Immature natural killer cell (primary cell): Measurements from ENCODE around the gene ZBED1. TPM values are rescaled to one million over a fixed set of nuclear protein-coding genes. Genes with fewer than 3 reads are reported as not detected.
A peak's percentile ranks its signal among the peaks of the same experiment; 100 is the strongest.

Experiments used
- DNase-seq, 3 donors: peaks; one replicate each; pipeline ENCODE4 v3.0.0; 2022; ENCODE audit warnings: mixed read lengths in 1 of 3
- H3K27ac Mint-ChIP-seq, 6 donors: one replicate each; pipeline ENCODE4 v1.8.0; 2020; ENCODE audit warnings: mixed read lengths in 6 of 6, mild to moderate bottlenecking in 5 of 6, inconsistent platforms in 4 of 6, moderate library complexity in 3 of 6
- H3K27me3 Mint-ChIP-seq, 3 donors: one replicate each; pipeline ENCODE4 v1.8.0; 2020 to 2021; ENCODE audit warnings: low read depth in 3 of 3, mild to moderate bottlenecking in 3 of 3, mixed read lengths in 3 of 3, moderate library complexity in 3 of 3, inconsistent platforms in 1 of 3
- H3K36me3 Mint-ChIP-seq, 3 donors: one replicate each; pipeline ENCODE4 v1.8.0; 2020; ENCODE audit warnings: mixed read lengths in 3 of 3, inconsistent platforms in 2 of 3, mild to moderate bottlenecking in 2 of 3
- H3K4me1 Mint-ChIP-seq, 2 donors: one replicate each; pipeline ENCODE4 v1.8.0; 2020; ENCODE audit warnings: inconsistent platforms in 2 of 2, mild to moderate bottlenecking in 2 of 2, mixed read lengths in 2 of 2, moderate library complexity in 1 of 2
- H3K4me3 Mint-ChIP-seq, 5 donors: one replicate each; pipeline ENCODE4 v1.8.0; 2020; ENCODE audit warnings: mild to moderate bottlenecking in 5 of 5, mixed read lengths in 5 of 5, inconsistent platforms in 3 of 5, moderate library complexity in 3 of 5
- H3K9me3 Mint-ChIP-seq, 6 donors: one replicate each; pipeline ENCODE4 v1.8.0; 2020; ENCODE audit warnings: mild to moderate bottlenecking in 6 of 6, mixed read lengths in 6 of 6, inconsistent platforms in 4 of 6, moderate library complexity in 3 of 6
- polyA plus RNA-seq, 3 donors: library from polyadenylated mRNA; unstranded; fragments of 300-500 nt; fragmentation: Illumina TruSeq; gene quantifications; one replicate each; pipeline ENCODE4 v1.2.3, GENCODE V29; 2021

ZBED1 gene
- polyA plus RNA-seq, 3 donors from 2014 or later, result 23.7 to 48.1 (median 41.4) TPM

- peaks cover 0 to 13% (median 5%) of the 10 kb centered on the region in 3 donors for H3K27me3 Mint-ChIP-seq
- no peaks in the 10 kb centered on the region for H3K9me3 Mint-ChIP-seq
- H3K36me3 Mint-ChIP-seq, result no peaks in the 10 kb centered on the region
- H3K27ac Mint-ChIP-seq, result peak overlapping the region; percentile 70 to 96 (median 88)
- peaks cover 33 to 38% of the 10 kb centered on the region in 2 donors for H3K4me1 Mint-ChIP-seq
- peak overlapping the region; percentile 84 to 93 (median 86) for H3K4me3 Mint-ChIP-seq
- DNase-seq, result no peak
Measured at GRCh38 chrX:2498781-2499302, 1.9 kb downstream of the ZBED1 start.

- Mint-ChIP-seq H3K4me3 (peak overlapping the region; percentile 22 to 87 (median 64)), H3K27ac (peak overlapping the region; percentile 44 to 96 (median 88)), H3K27me3 (peaks cover 0 to 13% (median 5%) of the 10 kb centered on the region in 3 donors), H3K4me1 (peaks cover 33 to 38% of the 10 kb centered on the region in 2 donors), H3K9me3 (no peaks in the 10 kb centered on the region), H3K36me3 (no peaks in the 10 kb centered on the region)
- DNase-seq, result no peak
Measured at GRCh38 chrX:2497961-2498780, 2.6 kb downstream of the ZBED1 start.

GRCh38 chrX:2495595-2495994, 5.2 kb downstream of the ZBED1 start:
- peaks cover 0 to under 1% (median 0%) of the 10 kb centered on the region in 3 donors for H3K36me3 Mint-ChIP-seq
- H3K4me1 Mint-ChIP-seq, result peaks cover 31 to 45% of the 10 kb centered on the region in 2 donors
- peak overlapping the region in 1 of 6 donors; percentile 7 for H3K27ac Mint-ChIP-seq
- H3K9me3 Mint-ChIP-seq, result no peaks in the 10 kb centered on the region
- H3K27me3 Mint-ChIP-seq, result peaks cover 0 to 8% (median 3%) of the 10 kb centered on the region in 3 donors
- DNase-seq, result no peak
- no peak overlapping the region for H3K4me3 Mint-ChIP-seq

GRCh38 chrX:2492531-2493218, 8.1 kb downstream of the ZBED1 start:
- Mint-ChIP-seq H3K9me3 (no peaks in the 10 kb centered on the region), H3K4me3 (no peak overlapping the region), H3K27me3 (no peaks in the 10 kb centered on the region), H3K4me1 (peaks cover 10 to 21% of the 10 kb centered on the region in 2 donors), H3K27ac (no peak overlapping the region), H3K36me3 (peaks cover 0 to 12% (median 6%) of the 10 kb centered on the region in 3 donors)
- no peak for DNase-seq

GRCh38 chrX:2490634-2491033, 10.1 kb downstream of the ZBED1 start:
- H3K4me3 Mint-ChIP-seq, result no peak overlapping the region
- H3K27me3 Mint-ChIP-seq, result peaks cover 0 to 1% (median 0%) of the 10 kb centered on the region in 3 donors
- H3K36me3 Mint-ChIP-seq, result peaks cover 3 to 27% (median 7%) of the 10 kb centered on the region in 3 donors
- no peaks in the 10 kb centered on the region for H3K9me3 Mint-ChIP-seq
- H3K27ac Mint-ChIP-seq, result no peak overlapping the region
- no peak for DNase-seq
- H3K4me1 Mint-ChIP-seq, result peaks cover 3 to 10% of the 10 kb centered on the region in 2 donors

DNA sequence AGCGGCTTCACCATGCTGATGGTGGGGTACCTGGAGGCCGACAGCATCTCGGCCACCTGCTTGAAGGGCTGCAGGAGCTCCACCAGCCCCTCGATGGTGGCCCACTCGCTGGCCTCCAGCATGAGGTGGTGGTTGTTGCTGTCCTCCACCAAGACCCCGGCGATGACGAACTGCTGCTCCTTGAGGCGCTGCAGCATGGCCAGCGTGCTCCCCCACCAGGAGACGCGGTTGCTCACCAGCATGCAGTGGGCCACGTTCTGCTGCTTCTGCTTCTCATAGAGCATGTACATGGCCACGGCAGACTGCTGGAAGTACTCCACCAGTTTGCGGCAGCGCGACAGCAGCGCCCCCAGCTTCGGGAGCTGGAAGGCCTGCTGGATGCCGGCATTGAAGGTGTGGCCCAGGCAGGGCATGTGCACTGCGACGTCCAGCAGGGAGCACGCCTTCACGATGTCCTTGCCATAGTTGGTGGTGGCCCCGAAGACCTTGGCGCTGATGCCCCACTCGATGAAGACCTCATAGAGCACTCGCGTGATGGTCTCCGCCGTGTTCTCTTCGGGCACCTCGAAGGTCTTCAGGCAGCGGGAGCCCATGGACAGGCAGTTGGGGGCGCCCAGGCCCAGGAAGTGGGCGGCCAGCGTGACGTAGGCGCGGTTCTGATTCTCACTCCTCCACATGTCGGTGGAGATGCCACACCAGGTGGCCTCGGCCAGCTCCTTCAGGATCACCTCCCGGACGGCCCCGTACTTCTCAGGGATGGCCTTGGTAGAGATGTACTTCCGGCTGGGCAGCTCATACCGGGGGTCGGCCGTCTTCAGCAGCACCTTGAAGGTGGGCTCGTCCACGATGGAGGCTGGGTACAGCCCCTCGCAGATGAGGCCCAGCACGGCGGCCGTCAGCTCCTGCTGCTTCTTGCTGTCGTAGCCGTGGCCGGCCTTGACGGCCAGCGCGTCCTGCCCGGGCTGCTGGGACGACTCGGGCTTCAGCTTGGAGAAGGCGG, 11.0 kb downstream of the ZBED1 start:
- H3K27ac Mint-ChIP-seq, result no peak overlapping the region

DNA sequence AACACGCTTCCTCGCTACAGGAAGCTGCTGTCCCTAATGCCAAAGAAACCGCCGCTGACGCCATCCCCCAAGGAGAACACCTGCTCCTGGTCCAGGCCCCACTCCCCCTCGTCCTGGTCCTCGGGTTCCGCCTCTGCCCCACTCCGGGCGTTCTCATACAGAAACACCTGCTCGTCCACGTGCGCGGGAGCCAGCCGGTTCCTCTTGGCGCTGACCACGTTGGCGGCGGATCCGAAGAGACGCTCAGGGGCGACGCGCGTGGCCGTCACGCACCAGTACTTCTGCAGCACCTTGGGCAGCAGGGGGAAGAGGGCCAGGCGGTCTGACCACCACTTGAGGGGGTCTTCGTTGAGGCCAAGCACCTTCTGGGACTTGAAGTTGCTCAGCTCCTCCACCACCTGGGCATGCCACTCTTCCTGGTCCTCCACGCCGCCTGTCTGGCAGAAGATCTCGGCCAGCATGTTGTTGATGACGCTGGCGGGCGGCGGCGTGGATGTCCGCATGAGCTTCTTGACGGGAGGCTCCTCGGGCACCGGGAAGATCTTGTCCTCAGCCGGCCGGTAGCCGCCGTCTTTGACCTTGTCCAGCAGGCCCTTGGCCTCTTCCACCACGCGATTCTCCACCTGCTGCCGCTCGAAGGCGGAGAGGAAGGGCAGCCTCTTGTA, 12.0 kb downstream of the ZBED1 start:
- H3K36me3 Mint-ChIP-seq, result peaks cover 3 to 27% (median 7%) of the 10 kb centered on the region in 3 donors

More for the DNA sequence above, 11.0 kb downstream of the ZBED1 start:
- Mint-ChIP-seq H3K36me3 (peaks cover 3 to 27% (median 7%) of the 10 kb centered on the region in 3 donors), H3K27me3 (peaks cover 0 to 1% (median 0%) of the 10 kb centered on the region in 3 donors), H3K9me3 (no peaks in the 10 kb centered on the region), H3K4me3 (no peak overlapping the region), H3K4me1 (peaks cover 1 to 7% of the 10 kb centered on the region in 2 donors)
- no peak for DNase-seq

DNA sequence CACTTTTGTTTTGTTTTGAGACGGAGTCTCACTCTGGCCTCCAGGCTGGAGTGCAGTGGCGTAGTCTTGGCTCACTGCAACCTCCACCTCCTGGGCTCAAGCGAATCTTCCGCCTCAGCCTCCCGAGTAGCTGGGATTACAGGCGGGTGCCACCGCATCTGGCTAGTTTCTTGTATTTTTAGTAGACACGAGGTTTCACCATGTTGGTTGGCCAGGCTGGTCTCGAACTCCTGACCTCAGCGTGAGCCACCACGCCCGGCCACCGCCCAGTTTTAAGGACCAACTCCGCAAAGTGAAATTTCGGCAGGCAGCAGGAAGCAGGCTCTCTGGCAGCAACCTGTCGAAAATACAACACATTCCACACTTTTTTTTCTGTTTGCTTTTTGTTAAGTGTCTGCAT, 13.4 kb downstream of the ZBED1 start:
- Mint-ChIP-seq H3K4me1 (peaks cover under 1 to 5% of the 10 kb centered on the region in 2 donors), H3K9me3 (no peaks in the 10 kb centered on the region), H3K4me3 (no peak overlapping the region), H3K27ac (no peak overlapping the region), H3K36me3 (peaks cover 3 to 27% (median 7%) of the 10 kb centered on the region in 3 donors), H3K27me3 (peaks cover 0 to 1% (median 1%) of the 10 kb centered on the region in 3 donors)
- no peak for DNase-seq

More for the DNA sequence above, 12.0 kb downstream of the ZBED1 start:
- no peak overlapping the region for H3K4me3 Mint-ChIP-seq
- H3K9me3 Mint-ChIP-seq, result no peaks in the 10 kb centered on the region
- no peak for DNase-seq
- H3K27me3 Mint-ChIP-seq, result peaks cover 0 to 1% (median 1%) of the 10 kb centered on the region in 3 donors
- H3K27ac Mint-ChIP-seq, result no peak overlapping the region
- H3K4me1 Mint-ChIP-seq, result peaks cover 1 to 7% of the 10 kb centered on the region in 2 donors

DNA sequence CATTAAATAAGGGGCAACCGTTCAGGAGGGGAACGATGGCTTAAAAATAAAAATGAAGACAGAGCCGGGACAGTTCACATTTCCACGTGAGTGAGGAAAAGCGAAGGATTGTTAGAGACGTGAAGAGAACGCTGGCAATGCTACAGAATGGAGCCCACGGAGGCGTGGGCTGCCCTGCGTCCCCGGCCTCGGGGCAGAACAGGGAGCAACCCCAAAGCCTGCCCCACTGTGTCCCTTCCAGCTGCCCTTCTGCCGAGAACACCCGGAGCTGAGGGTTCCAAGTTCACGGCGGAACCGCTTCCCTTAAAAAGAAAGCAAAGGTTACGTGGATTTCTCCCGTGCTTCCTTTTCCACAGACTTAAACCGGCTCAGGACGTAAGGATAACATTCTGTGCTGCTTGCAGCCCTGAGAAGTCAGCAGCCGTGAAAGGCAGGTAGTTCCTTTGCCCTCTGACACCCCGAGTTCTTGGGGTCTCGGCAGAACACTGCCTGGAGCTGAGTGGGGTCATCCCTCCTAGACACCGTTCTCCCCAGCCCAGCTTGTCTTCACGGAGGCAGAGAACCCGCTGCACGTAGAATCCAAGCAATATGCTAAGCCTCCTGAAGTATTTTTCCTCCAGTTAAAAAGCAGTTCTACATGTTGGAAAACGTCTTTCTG, 14.2 kb downstream of the ZBED1 start:
- Mint-ChIP-seq H3K9me3 (no peaks in the 10 kb centered on the region), H3K36me3 (peaks cover 3 to 27% (median 7%) of the 10 kb centered on the region in 3 donors), H3K27ac (no peak overlapping the region), H3K4me1 (no peaks in the 10 kb centered on the region), H3K4me3 (no peak overlapping the region), H3K27me3 (peaks cover 0 to 1% (median 1%) of the 10 kb centered on the region in 3 donors)
- no peak for DNase-seq

- Mint-ChIP-seq H3K4me1 (no peaks in the 10 kb centered on the region), H3K9me3 (no peaks in the 10 kb centered on the region), H3K27me3 (peaks cover 0 to 1% (median 1%) of the 10 kb centered on the region in 3 donors), H3K4me3 (no peak overlapping the region), H3K27ac (peak overlapping the region in 1 of 6 donors; percentile 73), H3K36me3 (peaks cover 3 to 27% (median 7%) of the 10 kb centered on the region in 3 donors)
- DNase-seq, result no peak
Measured at GRCh38 chrX:2485789-2486345, 14.9 kb downstream of the ZBED1 start.

DNA sequence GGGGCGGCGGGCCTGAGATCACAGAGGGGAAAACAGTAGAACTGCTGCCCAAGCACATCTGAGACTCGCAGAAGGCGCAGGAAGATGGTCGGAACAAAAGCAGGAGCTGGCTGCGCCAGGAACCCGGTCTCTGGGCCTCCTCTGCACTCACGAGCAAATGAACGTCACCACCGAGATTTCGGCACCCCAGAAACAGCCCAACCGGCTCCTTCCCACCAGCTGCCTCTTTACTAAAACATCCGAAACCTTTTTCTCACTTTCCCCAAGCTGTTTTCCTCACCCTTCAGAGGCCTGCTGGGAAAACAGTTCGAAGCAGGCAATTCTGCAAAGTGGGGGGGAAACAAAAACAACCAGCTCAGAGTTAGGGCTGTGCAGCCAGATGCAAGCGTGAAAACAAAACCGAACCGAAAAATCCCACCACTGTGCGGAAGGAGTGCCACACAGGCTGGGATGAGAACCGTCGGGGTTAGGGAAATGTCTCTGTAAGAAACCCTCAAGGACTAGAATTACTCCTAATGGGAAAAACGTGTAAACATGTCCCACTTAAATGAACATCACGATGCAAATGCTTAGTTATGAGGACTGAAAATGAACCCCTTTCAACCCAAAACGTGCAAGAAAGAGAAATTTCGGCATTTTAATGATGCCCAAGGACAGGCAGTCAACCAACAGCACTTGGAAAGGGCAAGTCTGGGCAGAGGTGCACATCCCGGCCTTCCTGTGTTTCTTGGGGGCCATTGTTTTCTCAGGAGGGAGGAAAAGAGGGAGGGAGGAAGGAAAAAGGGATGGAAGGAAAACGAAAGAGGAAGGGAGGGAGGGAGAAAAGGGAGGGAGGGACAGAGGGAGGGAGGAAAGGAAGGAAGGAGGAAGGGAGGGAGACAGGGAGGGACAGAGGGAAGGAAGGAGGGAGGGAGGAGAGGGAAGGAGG, 15.8 kb downstream of the ZBED1 start:
- Mint-ChIP-seq H3K27ac (no peak overlapping the region), H3K9me3 (no peaks in the 10 kb centered on the region), H3K27me3 (peaks cover 0 to 1% (median 1%) of the 10 kb centered on the region in 3 donors), H3K4me3 (no peak overlapping the region), H3K4me1 (no peaks in the 10 kb centered on the region), H3K36me3 (peaks cover 7 to 24% (median 9%) of the 10 kb centered on the region in 3 donors)
- no peak for DNase-seq
